PC-9 (cell line): ENCODE measurements around the gene TUBA8. TPM values are rescaled to one million over a fixed set of nuclear protein-coding genes. Genes with fewer than 3 reads are reported as not detected.

Experiments
- BruUV-seq: library from RNA; stranded (reverse); fragments of 400-500 nt; replicated peaks from 2 replicates; lab custom pipeline; 2021; lab: Mats Ljungman, UMichigan
- CTCF ChIA-PET: fragments of 300-600 bp; sonication (Branson Sonifier 250); formaldehyde crosslinking; loops from one replicate; lab custom pipeline; 2022; ENCODE audit warnings: antibody characterized with exemption; lab: Charles Lee
- POLR2A ChIA-PET: fragments of 300-600 bp; sonication (Branson Sonifier 250); formaldehyde crosslinking; loops from one replicate; lab custom pipeline; 2022; ENCODE audit warnings: antibody characterized with exemption; ENCODE audit not compliant: unreplicated experiment; lab: Charles Lee
- DNase-seq, 2 experiments: peaks; one replicate each; pipeline versions ENCODE4 v3.0.0 to v3.0.0-alpha.2; 2015 to 2022; ENCODE audit warnings: mixed read lengths in 1 of 2
- H2AFZ ChIP-seq: fragments of 200-600 bp; sonication (generic); 2 replicates; pipeline ENCODE4 v1.8.1; 2017; ENCODE audit warnings: antibody characterized with exemption
- H3F3A ChIP-seq: fragments of 200-600 bp; sonication (generic); 2 replicates; pipeline ENCODE4 v1.8.1; 2017; ENCODE audit warnings: antibody characterized with exemption, mild to moderate bottlenecking, low read depth; ENCODE audit not compliant: insufficient read depth
- H3K27ac ChIP-seq: fragments of 200-600 bp; sonication (generic); 2 replicates; pipeline ENCODE4 v1.6.1; 2016; ENCODE audit warnings: mixed run types
- H3K27me3 ChIP-seq: fragments of 200-600 bp; sonication (generic); 2 replicates; pipeline ENCODE4 v1.6.1; 2016; ENCODE audit warnings: low read depth, mixed run types; ENCODE audit not compliant: insufficient read depth
- H3K36me3 ChIP-seq: fragments of 200-600 bp; sonication (generic); 2 replicates; pipeline ENCODE4 v1.6.1; 2016; ENCODE audit warnings: low read depth, mixed run types
- H3K4me1 ChIP-seq: fragments of 200-600 bp; sonication (generic); replicated peaks from 2 replicates; pipeline ENCODE4 v1.6.1; 2016; ENCODE audit warnings: mixed run types; ENCODE audit not compliant: insufficient read depth
- H3K4me2 ChIP-seq: fragments of 200-600 bp; sonication (generic); 2 replicates; pipeline ENCODE4 v1.6.1; 2017; ENCODE audit warnings: mixed run types
- H3K4me3 ChIP-seq: fragments of 200-600 bp; sonication (generic); 2 replicates; pipeline ENCODE4 v1.6.1; 2016; ENCODE audit warnings: mixed run types
- H3K79me2 ChIP-seq: fragments of 200-600 bp; sonication (generic); 2 replicates; pipeline ENCODE4 v1.6.1; 2017; ENCODE audit warnings: low read depth, mixed run types
- H3K9me2 ChIP-seq: fragments of 200-600 bp; sonication (generic); 2 replicates; pipeline ENCODE4 v1.8.1; 2017; ENCODE audit warnings: mild to moderate bottlenecking; ENCODE audit not compliant: insufficient read depth
- H3K9me3 ChIP-seq: fragments of 200-600 bp; sonication (generic); 2 replicates; pipeline ENCODE4 v1.8.1; 2016; ENCODE audit warnings: low read depth; ENCODE audit not compliant: insufficient read depth
- H4K20me1 ChIP-seq: fragments of 200-600 bp; sonication (generic); 2 replicates; pipeline ENCODE4 v1.8.1; 2017; ENCODE audit not compliant: insufficient read depth
- CTCF ChIP-seq: fragments of 200-600 bp; sonication (generic); conservative IDR thresholded peaks from 2 replicates; pipeline ENCODE4 v1.6.1; 2017; ENCODE audit warnings: mixed run types, antibody characterized with exemption, mild to moderate bottlenecking, moderate library complexity
- EZH2 ChIP-seq: fragments of 200-600 bp; sonication (generic); IDR thresholded peaks from 2 replicates; pipeline ENCODE4 v1.8.0; 2017; ENCODE audit warnings: antibody characterized with exemption, low read depth
- intact Hi-C: fragments of 100-400 bp; cut with micrococcal nuclease; formaldehyde crosslinking; loops from one replicate; pipeline ENCODE4 v1.10.0; 2022; ENCODE audit not compliant: unreplicated experiment
- total RNA-seq: library from RNA; stranded (reverse); gene quantifications from 2 replicates; pipeline ENCODE4 v1.2.3, GENCODE V29; 2021

Gene TUBA8
- total RNA-seq, 1 experiment from 2014 or later = 0.72 TPM

- no TSS peak for BruUV-seq
- H3K4me3 ChIP-seq = no peak overlapping the region
- no peaks in the 10 kb centered on the region for H3K27me3 ChIP-seq
- no peaks in the 10 kb centered on the region for H3K9me2 ChIP-seq
- no peaks in the 10 kb centered on the region for H3K4me1 ChIP-seq
- H3K79me2 ChIP-seq = no peaks in the 10 kb centered on the region
- TF ChIP-seq EZH2 (no peak), CTCF (no peak)
- ChIA-PET POLR2A (no interaction called here), CTCF (no interaction called here)
- no peaks in the 10 kb centered on the region for H3F3A ChIP-seq
- H2AFZ ChIP-seq = no peak overlapping the region
- intact Hi-C loops = no loop called here
- DNase-seq = no peak
- no peak overlapping the region for H3K27ac ChIP-seq
- H3K9me3 ChIP-seq = no peaks in the 10 kb centered on the region
- no peaks in the 10 kb centered on the region for H4K20me1 ChIP-seq
- H3K36me3 ChIP-seq = no peaks in the 10 kb centered on the region
- H3K4me2 ChIP-seq = no peak overlapping the region
Measured at GRCh38 chr22:18067121-18067520, 43.5 kb upstream of the TUBA8 start.

- H3K4me1 ChIP-seq = no peaks in the 10 kb centered on the region
- no peaks in the 10 kb centered on the region for H3F3A ChIP-seq
- H3K4me3 ChIP-seq = no peak overlapping the region
- no peaks in the 10 kb centered on the region for H3K36me3 ChIP-seq
- intact Hi-C loops = no loop called here
- H3K9me3 ChIP-seq = no peaks in the 10 kb centered on the region
- no peaks in the 10 kb centered on the region for H3K27me3 ChIP-seq
- ChIA-PET CTCF (no interaction called here), POLR2A (no interaction called here)
- no peaks in the 10 kb centered on the region for H3K9me2 ChIP-seq
- TF ChIP-seq CTCF (no peak), EZH2 (no peak)
- H3K27ac ChIP-seq = no peak overlapping the region
- no peak overlapping the region for H3K4me2 ChIP-seq
- no peak for DNase-seq
- H2AFZ ChIP-seq = no peak overlapping the region
- BruUV-seq = no TSS peak
- H3K79me2 ChIP-seq = no peaks in the 10 kb centered on the region
- H4K20me1 ChIP-seq = no peaks in the 10 kb centered on the region
Measured at GRCh38 chr22:18067548-18068341, 42.9 kb upstream of the TUBA8 start.

GRCh38 chr22:18068381-18068988 lies 42.1 kb upstream of the TUBA8 start:
- no peaks in the 10 kb centered on the region for H3K79me2 ChIP-seq
- intact Hi-C loops = no loop called here
- no peaks in the 10 kb centered on the region for H3K9me3 ChIP-seq
- no peak overlapping the region for H3K27ac ChIP-seq
- H3K4me2 ChIP-seq = no peak overlapping the region
- no TSS peak for BruUV-seq
- TF ChIP-seq CTCF = no peak
- H3K4me1 ChIP-seq = no peaks in the 10 kb centered on the region
- H4K20me1 ChIP-seq = no peaks in the 10 kb centered on the region
- DNase-seq = no peak
- no peaks in the 10 kb centered on the region for H3K27me3 ChIP-seq
- H3K4me3 ChIP-seq = no peak overlapping the region
- H3K9me2 ChIP-seq = no peaks in the 10 kb centered on the region
- POLR2A ChIA-PET = no interaction called here
- CTCF ChIA-PET = interaction anchor here (1.4 kb wide), 1 partner anchor 11 kb away, joined by 5 read pairs; no protein-coding TSS in a partner anchor
- H2AFZ ChIP-seq = no peak overlapping the region
- H3K36me3 ChIP-seq = no peaks in the 10 kb centered on the region
- H3F3A ChIP-seq = no peaks in the 10 kb centered on the region
